ENCODE data around the gene ZNF69. TPM values are rescaled to one million over a fixed set of nuclear protein-coding genes. Genes with fewer than 3 reads are reported as not detected.
A peak's percentile ranks its signal among the peaks of the same experiment; 100 is the strongest.
"Not testable (repeated sequence)": the region's sequence is repeated elsewhere in the genome, so short reads cannot be mapped to it uniquely, and the experiment has no call there.

Gene ZNF69
- total RNA-seq, 2 experiments from 2014 or later = 3.4 to 4.0 TPM

DNA sequence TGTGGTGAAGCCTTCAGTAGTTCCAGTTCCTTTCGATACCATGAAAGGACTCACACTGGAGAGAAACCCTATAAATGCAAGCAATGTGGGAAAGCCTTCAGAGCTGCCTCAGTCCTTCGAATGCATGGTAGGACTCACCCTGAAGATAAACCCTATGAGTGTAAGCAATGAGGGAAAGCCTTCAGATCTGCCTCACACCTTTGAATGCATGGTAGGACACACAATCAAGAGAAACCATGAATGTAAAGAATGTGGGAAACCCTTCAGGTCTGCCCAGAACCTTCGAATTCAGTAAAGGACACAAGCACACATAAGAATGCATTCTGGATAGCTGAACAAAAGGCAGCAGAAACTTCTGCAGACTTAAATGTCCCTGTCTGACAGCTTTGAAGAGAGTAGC is 18.3 kb downstream of the ZNF69 start:
- Mint-ChIP-seq H3K27ac (no peak overlapping the region), H3K27me3 (ENCODE audit: low read depth) (no peaks in the 10 kb centered on the region), H3K36me3 (ENCODE audit: low read depth) (peaks cover 49% of the 10 kb centered on the region), H3K4me1 (ENCODE audit: low read depth) (no peaks in the 10 kb centered on the region), H3K9me3 (ENCODE audit: insufficient read depth) (peaks cover 59% of the 10 kb centered on the region), H3K4me3 (no peak overlapping the region)
- POLR2A ChIA-PET = no interaction called here
- ATAC-seq = no peak
- no peak for DNase-seq
- CTCF ChIA-PET = no interaction called here

DNA sequence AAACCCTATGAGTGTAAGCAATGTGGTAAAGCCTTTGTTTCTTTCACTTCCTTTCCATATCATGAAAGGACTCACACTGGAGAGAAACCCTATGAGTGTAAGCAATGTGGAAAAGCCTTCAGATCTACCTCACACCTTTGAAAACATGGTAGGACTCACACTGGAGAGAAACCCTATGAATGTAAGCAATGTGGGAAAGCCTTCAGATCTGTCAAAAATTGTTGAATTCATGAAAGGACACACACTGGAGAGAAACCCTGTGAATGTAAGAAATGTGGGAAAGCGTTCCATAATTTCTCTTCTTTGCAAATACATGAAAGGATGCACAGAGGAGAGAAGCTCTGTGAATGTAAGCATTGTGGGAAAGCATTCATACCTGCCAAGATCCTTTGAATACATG is 24.4 kb downstream of the ZNF69 start:
- H3K4me3 Mint-ChIP-seq; H3K4me1 Mint-ChIP-seq (ENCODE audit: low read depth); H3K27me3 Mint-ChIP-seq (ENCODE audit: low read depth); CTCF ChIA-PET; POLR2A ChIA-PET; ATAC-seq; DNase-seq; H3K27ac Mint-ChIP-seq: not testable (repeated sequence)
- peaks cover 24% of the 10 kb centered on the region for H3K36me3 Mint-ChIP-seq (ENCODE audit: low read depth)
- H3K9me3 Mint-ChIP-seq (ENCODE audit: insufficient read depth) = peaks cover 38% of the 10 kb centered on the region

DNA sequence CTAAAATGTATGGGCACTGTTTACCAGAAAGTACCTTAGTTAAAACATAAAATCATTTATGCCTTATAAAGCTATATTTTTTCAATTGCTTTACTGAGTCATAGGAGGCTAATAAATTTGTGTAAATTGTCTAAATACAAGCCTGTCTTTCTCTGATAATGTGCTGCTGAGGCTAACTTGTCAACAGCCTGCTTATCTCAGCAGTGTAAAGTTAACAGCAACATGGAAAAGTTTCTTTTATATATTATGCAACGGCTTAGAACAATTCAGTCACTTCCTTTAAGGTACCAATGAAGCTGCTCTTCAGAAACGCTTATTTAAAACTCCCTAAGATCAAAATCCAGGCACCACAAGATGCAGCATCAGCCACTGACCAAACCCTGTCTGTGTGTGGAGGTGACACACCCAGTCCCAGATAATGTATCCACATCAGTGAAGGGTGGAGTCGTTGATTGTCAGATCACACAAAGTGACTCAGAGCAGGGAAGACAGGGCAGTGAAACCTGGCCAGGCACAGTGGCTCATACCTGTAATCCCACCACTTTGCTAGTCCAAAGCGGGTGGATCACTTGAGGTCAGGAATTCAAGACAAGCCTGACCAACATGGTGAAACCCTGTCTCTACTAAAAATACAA is 27.0 kb downstream of the ZNF69 start:
- H3K4me1 Mint-ChIP-seq (ENCODE audit: low read depth); H3K4me3 Mint-ChIP-seq; CTCF ChIA-PET; POLR2A ChIA-PET; H3K27me3 Mint-ChIP-seq (ENCODE audit: low read depth); H3K36me3 Mint-ChIP-seq (ENCODE audit: low read depth); H3K27ac Mint-ChIP-seq; DNase-seq; ATAC-seq: not testable (repeated sequence)
- peaks cover 17% of the 10 kb centered on the region for H3K9me3 Mint-ChIP-seq (ENCODE audit: insufficient read depth)

DNA sequence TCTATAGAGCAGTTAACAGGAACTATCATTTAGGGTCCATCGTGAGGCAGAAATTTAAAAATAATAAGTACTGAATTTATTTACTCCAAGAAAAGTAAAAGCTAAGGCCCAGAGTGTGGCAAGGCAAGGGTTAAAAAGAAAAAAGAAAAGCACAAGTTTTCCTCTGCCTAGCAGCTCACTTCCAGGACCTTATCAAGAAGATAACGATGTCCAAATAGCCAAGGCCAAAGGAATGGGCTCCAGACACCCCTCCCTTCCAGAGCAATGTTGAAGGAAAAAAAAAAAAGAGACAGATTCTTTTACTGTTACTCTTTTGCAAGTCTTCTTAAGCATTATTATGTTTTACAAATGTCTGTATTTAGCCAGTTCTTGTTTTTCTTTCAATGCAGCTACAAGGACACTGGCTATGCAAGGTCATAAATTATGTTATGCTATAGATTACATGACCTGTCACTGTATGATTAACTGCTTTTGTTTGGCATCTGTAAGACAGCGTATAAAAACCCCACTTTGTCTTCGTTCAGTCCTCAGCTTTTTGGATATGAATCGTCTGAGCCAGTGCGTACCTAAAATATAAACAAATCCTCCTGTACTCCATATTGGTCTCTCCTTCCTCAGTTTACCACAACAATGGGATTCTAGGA is 34.4 kb downstream of the ZNF69 start:
- ChIA-PET CTCF (interaction anchor here (1.0 to 6.0 kb wide), 11 partner anchors 18 to 256 kb away, joined by 3 to 115 read pairs (median 25); partner anchors contain the start of genes ZNF20, ZNF491, ZNF763 and ZNF878), POLR2A (no interaction called here)
- Mint-ChIP-seq H3K4me3 (no peak overlapping the region), H3K36me3 (ENCODE audit: low read depth) (peaks cover 14% of the 10 kb centered on the region), H3K9me3 (ENCODE audit: insufficient read depth) (peaks cover 3% of the 10 kb centered on the region), H3K4me1 (ENCODE audit: low read depth) (peaks cover 31% of the 10 kb centered on the region), H3K27me3 (ENCODE audit: low read depth) (no peaks in the 10 kb centered on the region), H3K27ac (no peak overlapping the region)
- ATAC-seq (no peak), DNase-seq (no peak)

DNA sequence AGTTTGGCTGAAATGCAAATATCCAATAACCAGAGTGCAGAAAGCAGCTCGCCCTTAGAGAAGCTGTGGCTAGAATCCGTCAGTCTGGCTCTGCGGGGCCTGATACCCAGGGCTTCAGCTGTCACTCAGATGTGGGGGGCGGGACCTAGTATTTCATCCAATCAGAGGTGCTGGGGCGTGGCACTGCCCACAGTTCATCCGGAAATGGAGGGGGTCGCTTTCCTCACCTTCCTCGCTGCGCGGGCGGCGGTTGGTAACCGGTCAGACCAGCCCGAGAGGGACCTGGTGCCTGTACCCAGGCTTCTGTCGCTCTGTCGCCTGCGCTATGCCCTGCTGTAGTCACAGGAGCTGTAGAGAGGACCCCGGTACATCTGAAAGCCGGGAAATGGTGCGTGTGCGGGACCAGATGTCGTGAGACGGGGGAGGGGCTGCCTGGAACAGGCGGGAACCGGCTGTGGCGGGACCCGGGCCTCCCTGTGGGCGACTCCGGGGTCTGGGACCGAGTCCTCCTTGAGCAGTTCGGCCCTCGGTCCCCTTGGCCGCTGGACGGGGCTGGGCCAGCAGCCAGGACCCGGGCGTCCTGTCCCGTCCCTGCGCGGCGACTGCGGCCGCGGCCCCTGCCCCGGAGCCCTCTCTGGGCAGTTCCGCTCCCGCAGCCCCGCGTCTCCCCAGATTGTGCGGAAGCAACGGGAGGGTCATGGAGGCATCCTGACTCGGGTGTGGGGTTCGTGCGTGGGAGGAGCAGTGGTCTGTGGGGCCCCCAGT is 37.5 kb downstream of the ZNF69 start, which contains the start of gene ZNF700:
ZNF700 (plus strand) TSS at position 222 of the 765 bp plus-strand sequence; CDS start at position 326, 104 bp downstream.
- H3K4me3 Mint-ChIP-seq = peak within 1 kb of the TSS; percentile 94
- ATAC-seq (peak; percentile 91), DNase-seq (peak; percentile 97)
- H3K36me3 Mint-ChIP-seq (ENCODE audit: low read depth) = peaks cover 41% of the 10 kb centered on the region
- peaks cover 6% of the 10 kb centered on the region for H3K9me3 Mint-ChIP-seq (ENCODE audit: insufficient read depth)
- peaks cover 38% of the 10 kb centered on the region for H3K4me1 Mint-ChIP-seq (ENCODE audit: low read depth)
- POLR2A ChIA-PET = interaction anchor here (0.6 to 3.4 kb wide), 14 partner anchors 21 to 626 kb away, joined by 3 to 53 read pairs (median 4); partner anchors contain the start of genes ZNF20, ZNF440, ZNF491 and ZNF564
- H3K27me3 Mint-ChIP-seq (ENCODE audit: low read depth) = no peaks in the 10 kb centered on the region
- H3K27ac Mint-ChIP-seq = peak within 1 kb of the TSS; percentile 97
- CTCF ChIA-PET = interaction anchor here (1.4 to 6.0 kb wide), 14 partner anchors 8 to 571 kb away, joined by 4 to 115 read pairs (median 15); partner anchors contain the start of genes ZNF20, ZNF433, ZNF491 and ZNF763

DNA sequence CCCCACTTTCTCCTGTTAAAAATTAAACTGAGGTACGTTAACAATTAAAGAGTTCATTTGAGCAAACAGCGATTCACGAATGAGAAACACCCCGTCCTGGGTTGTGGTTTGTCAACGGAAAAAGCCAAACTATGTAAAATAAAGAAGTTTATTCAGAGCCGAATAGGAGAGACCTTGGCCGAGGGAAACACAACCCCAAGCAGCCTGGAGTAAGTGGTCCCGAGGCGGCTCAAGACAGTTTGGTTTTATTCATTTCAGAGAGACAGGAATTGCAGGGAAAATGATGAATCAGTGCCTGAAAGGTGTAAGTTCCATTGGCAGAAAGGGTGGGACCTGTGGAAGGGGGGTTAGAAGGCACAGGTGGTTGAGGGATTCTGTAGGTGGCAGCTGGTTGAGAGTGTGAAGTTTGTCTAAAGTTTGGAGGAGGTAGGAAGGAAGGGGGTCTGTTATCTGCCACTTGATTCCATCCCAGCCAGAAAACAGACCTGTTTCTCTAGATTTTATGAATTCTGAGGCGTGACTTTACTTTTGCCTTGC is 38.1 kb downstream of the ZNF69 start:
- Mint-ChIP-seq H3K27ac (peak overlapping the region; percentile 90), H3K4me1 (ENCODE audit: low read depth) (peaks cover 41% of the 10 kb centered on the region), H3K36me3 (ENCODE audit: low read depth) (peaks cover 47% of the 10 kb centered on the region), H3K9me3 (ENCODE audit: insufficient read depth) (peaks cover 11% of the 10 kb centered on the region), H3K4me3 (peak overlapping the region; percentile 94)
- DNase-seq; ATAC-seq; H3K27me3 Mint-ChIP-seq (ENCODE audit: low read depth): not testable (repeated sequence)
- ChIA-PET POLR2A (interaction anchor here (1.3 to 3.4 kb wide), 5 partner anchors 20 to 167 kb away, joined by 3 to 53 read pairs (median 6); partner anchors contain the start of gene ZNF69), CTCF (interaction anchor here (1.0 to 6.0 kb wide), 7 partner anchors 38 to 570 kb away, joined by 3 to 115 read pairs (median 5); partner anchors contain the start of genes ZNF491 and ZNF763)

DNA sequence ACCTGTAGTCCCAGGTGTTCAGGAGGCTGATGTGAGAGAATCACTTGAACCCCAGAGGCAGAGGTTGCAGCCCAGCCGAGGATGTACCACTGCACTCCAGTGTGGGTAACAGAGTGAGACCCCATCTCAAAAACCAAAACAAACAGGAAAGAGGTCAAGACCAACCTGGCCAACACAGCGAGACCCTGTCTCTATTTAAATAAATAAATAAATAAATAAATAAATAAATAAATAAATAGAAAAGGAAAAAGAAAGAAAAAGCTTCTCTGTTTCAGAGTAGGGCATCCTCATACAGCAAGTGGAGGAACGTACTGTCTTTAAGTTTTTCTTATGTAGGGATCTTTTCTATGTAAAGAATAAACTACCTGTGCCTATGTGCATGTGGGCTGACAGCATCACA is 39.6 kb downstream of the ZNF69 start:
- Mint-ChIP-seq H3K9me3 (ENCODE audit: insufficient read depth) (peaks cover 20% of the 10 kb centered on the region), H3K27me3 (ENCODE audit: low read depth) (no peaks in the 10 kb centered on the region), H3K4me3 (no peak overlapping the region), H3K4me1 (ENCODE audit: low read depth) (peaks cover 48% of the 10 kb centered on the region), H3K27ac (no peak overlapping the region), H3K36me3 (ENCODE audit: low read depth) (peaks cover 62% of the 10 kb centered on the region)
- POLR2A ChIA-PET = interaction anchor here (1.0 kb wide), 1 partner anchor 16 kb away, joined by 3 read pairs; no protein-coding TSS in a partner anchor
- CTCF ChIA-PET = interaction anchor here (1.6 kb wide), 1 partner anchor 37 kb away, joined by 5 read pairs; no protein-coding TSS in a partner anchor
- DNase-seq (no peak), ATAC-seq (no peak)

DNA sequence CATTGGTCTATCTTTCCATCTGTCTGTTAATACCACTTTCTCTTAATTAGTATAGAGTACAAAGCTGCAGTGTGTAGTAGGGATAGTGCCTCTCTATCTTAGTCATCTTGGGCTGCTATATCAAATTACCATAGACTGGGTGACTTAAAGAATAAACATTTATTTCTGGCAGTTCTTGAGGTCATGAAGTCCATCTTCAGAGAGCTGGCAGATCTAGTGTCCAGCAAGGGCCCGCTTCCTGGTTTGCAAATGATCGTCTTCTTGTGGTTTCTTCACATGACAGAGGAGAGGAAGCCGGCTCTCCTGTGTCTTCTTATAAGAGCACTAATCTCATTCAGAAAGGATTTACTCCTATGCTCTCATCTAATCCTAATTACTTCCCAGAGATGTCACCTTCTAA is 43.5 kb downstream of the ZNF69 start:
- H3K36me3 Mint-ChIP-seq (ENCODE audit: low read depth) = peaks cover 86% of the 10 kb centered on the region
- CTCF ChIA-PET = no interaction called here
- H3K27ac Mint-ChIP-seq = no peak overlapping the region
- H3K4me3 Mint-ChIP-seq = no peak overlapping the region
- H3K9me3 Mint-ChIP-seq (ENCODE audit: insufficient read depth) = peaks cover 26% of the 10 kb centered on the region
- H3K4me1 Mint-ChIP-seq (ENCODE audit: low read depth) = peaks cover 27% of the 10 kb centered on the region
- no peaks in the 10 kb centered on the region for H3K27me3 Mint-ChIP-seq (ENCODE audit: low read depth)
- POLR2A ChIA-PET = interaction anchor here (0.6 kb wide), 1 partner anchor 1697 kb away, joined by 4 read pairs; no protein-coding TSS in a partner anchor
- no peak for DNase-seq
- ATAC-seq = no peak

DNA sequence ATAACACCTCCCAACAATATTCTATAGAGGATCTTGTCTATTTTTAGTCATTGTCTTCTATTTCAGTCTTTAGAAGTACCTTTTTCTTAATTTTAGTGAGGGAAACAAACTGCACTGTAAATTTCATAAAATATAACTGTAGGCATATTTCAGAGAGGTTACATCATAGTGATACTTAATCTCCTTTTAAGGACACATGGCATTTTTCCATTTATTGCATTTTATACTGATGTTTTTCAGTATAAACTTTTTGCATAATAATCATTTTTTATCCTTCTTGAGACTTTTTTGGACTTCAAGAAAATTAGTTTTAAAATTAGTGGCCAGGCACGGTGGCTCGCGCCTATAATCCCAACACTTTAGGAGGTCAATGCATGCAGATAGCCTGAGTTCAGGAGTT is 43.9 kb downstream of the ZNF69 start:
- H3K4me1 Mint-ChIP-seq (ENCODE audit: low read depth) = peaks cover 24% of the 10 kb centered on the region
- no peak overlapping the region for H3K4me3 Mint-ChIP-seq
- ChIA-PET POLR2A (no interaction called here), CTCF (no interaction called here)
- peaks cover 30% of the 10 kb centered on the region for H3K9me3 Mint-ChIP-seq (ENCODE audit: insufficient read depth)
- no peak overlapping the region for H3K27ac Mint-ChIP-seq
- DNase-seq (no peak), ATAC-seq (no peak)
- peaks cover 88% of the 10 kb centered on the region for H3K36me3 Mint-ChIP-seq (ENCODE audit: low read depth)
- no peaks in the 10 kb centered on the region for H3K27me3 Mint-ChIP-seq (ENCODE audit: low read depth)

DNA sequence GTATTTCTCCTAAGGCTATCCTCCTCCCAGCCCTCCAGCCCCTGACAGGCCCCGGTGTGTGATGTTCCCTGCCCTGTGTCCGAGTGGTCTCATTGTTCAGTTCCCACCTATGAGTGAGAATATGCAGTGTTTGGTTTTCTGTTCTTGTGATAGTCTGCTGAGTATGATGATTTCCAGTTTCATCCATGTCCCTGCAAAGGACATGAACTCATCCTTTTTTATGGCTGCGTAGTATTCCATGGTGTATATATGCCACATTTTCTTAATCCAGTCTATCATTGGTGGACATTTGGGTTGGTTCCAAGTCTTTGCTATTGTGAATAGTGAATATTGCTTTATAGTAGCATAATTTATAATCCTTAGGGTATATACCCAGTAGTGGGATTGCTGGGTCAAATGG is 48.2 kb downstream of the ZNF69 start:
- H3K27ac Mint-ChIP-seq; POLR2A ChIA-PET; DNase-seq; H3K27me3 Mint-ChIP-seq (ENCODE audit: low read depth); H3K4me3 Mint-ChIP-seq; ATAC-seq; H3K4me1 Mint-ChIP-seq (ENCODE audit: low read depth); CTCF ChIA-PET: not testable (repeated sequence)
- peaks cover 84% of the 10 kb centered on the region for H3K36me3 Mint-ChIP-seq (ENCODE audit: low read depth)
- H3K9me3 Mint-ChIP-seq (ENCODE audit: insufficient read depth) = peaks cover 23% of the 10 kb centered on the region

DNA sequence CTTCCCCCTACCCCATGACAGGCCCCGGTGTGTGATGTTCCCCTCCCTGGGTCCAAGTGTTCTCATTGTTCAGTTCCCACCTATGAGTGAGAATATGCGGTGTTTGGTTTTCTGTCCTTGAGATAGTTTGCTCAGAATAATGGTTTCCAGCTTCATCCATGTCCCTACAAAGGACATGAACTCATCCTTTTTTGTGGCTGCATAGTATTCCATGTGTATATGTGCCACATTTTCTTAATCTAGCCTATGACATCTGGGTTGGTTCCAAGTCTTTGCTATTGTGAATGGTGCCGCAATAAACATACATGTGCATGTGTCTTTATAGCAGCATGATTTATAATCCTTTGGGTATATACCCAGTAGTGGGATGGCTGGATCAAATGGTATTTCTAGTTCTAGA is 50.8 kb downstream of the ZNF69 start:
- POLR2A ChIA-PET; H3K27me3 Mint-ChIP-seq (ENCODE audit: low read depth); DNase-seq; H3K4me3 Mint-ChIP-seq; CTCF ChIA-PET; ATAC-seq; H3K27ac Mint-ChIP-seq; H3K4me1 Mint-ChIP-seq (ENCODE audit: low read depth): not testable (repeated sequence)
- Mint-ChIP-seq H3K9me3 (ENCODE audit: insufficient read depth) (peaks cover 30% of the 10 kb centered on the region), H3K36me3 (ENCODE audit: low read depth) (peaks cover 85% of the 10 kb centered on the region)

All from activated CD8-positive, alpha-beta T cell treated with anti-CD3 and anti-CD28 coated beads, Interleukin-2, amount 10 ng/mL, durations not matched to agents 7 days and 5 days (primary cell).